ENCODE data around the gene CHSY1. TPM values are rescaled to one million over a fixed set of nuclear protein-coding genes. Genes with fewer than 3 reads are reported as not detected.

CHSY1 gene
- total and polyA plus RNA-seq, 2 of the 13 experiments (the other 11 are each of a cell fraction or from before 2014, with no cell fraction given) = 13.3 to 13.7 TPM

DNA sequence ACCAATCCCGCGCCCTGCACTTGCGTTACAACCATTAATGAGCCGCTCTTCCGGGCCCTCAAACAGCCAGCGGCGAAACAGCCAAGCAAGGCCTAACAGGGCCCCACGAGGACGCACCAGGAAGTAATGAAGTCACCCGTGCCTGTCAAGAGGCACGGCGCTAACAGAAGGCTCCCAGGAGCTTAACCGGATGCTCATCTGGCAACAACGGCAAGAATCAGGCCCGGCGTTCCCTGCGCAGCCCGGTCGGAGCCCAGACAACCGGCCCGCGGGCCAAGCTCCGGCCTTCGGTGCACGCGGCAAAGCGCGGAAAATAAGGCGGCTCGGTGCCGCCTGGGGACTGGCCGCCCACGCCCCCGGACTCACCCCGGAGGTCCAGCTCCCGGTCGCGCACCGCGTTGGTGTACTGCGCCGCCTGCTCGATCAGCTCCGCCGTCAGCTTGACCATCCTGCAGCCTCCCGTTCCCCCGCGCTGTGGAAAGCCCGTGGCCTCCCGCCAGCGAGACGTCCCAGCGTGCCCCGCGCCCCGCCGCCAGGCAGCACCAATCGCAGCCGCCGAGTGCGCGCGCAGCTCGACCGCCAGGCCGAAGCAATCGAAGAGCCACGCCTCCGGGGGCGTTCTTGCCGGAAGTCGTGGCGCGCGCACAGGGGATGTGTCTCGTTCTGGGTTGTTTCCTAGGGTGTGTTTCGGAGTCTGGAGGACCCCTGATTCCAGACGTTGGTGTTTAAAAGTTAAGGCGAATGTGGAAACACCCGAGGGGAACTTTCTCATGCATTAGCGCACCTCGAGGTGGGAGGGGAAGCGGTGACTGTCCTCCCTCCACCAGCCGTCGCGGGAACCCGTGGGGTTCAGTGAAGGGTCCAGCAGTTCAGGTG lies 43.1 kb upstream of the CHSY1 start, which contains the start of gene SNRPA1 (continued):
- peak; percentile 80; the same call in 1 of the 2 replicates for TF ChIP-seq RARG (CRISPR knock-in tag; IDR thresholded peaks at IDR 0.05; ENCODE audit: low read depth)
- TF ChIP-seq SMAD9 (CRISPR knock-in tag; IDR thresholded peaks at IDR 0.05) = no peak
- no peak for TF ChIP-seq SYNCRIP (IDR thresholded peaks at IDR 0.05; ENCODE audit: insufficient read depth, low read depth, low read length)
- TF ChIP-seq MAX (IDR thresholded peaks at IDR 0.05) = peak; percentile 91
- TF ChIP-seq ATF7-NPFF (CRISPR knock-in tag; IDR thresholded peaks at IDR 0.05; ENCODE audit: low read depth) = peak; percentile 84
- peak; percentile 92 for TF ChIP-seq SALL1 (CRISPR knock-in tag; IDR thresholded peaks at IDR 0.05)
- 0 out of 2 replicates have a peak, but pooled peaks have one; percentile 55 for TF ChIP-seq SNAI1 (CRISPR knock-in tag; IDR thresholded peaks at IDR 0.05; ENCODE audit: borderline replicate concordance)
- TF ChIP-seq KMT2B (CRISPR knock-in tag; IDR thresholded peaks at IDR 0.05) = peak; percentile 99
- peak; percentile 50 for TF ChIP-seq ISL2 (CRISPR knock-in tag; IDR thresholded peaks at IDR 0.05)
- TF ChIP-seq, protein P1, sequence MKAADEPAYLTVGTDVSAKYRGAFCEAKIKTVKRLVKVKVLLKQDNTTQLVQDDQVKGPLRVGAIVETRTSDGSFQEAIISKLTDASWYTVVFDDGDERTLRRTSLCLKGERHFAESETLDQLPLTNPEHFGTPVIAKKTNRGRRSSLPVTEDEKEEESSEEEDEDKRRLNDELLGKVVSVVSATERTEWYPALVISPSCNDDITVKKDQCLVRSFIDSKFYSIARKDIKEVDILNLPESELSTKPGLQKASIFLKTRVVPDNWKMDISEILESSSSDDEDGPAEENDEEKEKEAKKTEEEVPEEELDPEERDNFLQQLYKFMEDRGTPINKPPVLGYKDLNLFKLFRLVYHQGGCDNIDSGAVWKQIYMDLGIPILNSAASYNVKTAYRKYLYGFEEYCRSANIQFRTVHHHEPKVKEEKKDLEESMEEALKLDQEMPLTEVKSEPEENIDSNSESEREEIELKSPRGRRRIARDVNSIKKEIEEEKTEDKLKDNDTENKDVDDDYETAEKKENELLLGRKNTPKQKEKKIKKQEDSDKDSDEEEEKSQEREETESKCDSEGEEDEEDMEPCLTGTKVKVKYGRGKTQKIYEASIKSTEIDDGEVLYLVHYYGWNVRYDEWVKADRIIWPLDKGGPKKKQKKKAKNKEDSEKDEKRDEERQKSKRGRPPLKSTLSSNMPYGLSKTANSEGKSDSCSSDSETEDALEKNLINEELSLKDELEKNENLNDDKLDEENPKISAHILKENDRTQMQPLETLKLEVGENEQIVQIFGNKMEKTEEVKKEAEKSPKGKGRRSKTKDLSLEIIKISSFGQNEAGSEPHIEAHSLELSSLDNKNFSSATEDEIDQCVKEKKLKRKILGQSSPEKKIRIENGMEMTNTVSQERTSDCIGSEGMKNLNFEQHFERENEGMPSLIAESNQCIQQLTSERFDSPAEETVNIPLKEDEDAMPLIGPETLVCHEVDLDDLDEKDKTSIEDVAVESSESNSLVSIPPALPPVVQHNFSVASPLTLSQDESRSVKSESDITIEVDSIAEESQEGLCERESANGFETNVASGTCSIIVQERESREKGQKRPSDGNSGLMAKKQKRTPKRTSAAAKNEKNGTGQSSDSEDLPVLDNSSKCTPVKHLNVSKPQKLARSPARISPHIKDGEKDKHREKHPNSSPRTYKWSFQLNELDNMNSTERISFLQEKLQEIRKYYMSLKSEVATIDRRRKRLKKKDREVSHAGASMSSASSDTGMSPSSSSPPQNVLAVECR (CRISPR knock-in tag; IDR thresholded peaks at IDR 0.05; ENCODE audit: borderline replicate concordance) = peak; percentile 100
- peak; percentile 72; the same call in 1 of the 2 replicates for TF ChIP-seq SMAD1 (CRISPR knock-in tag; IDR thresholded peaks at IDR 0.05; ENCODE audit: borderline replicate concordance, low read depth)
- no peak for TF ChIP-seq XBP1 (CRISPR knock-in tag; IDR thresholded peaks at IDR 0.05)
- TF ChIP-seq, protein P2, sequence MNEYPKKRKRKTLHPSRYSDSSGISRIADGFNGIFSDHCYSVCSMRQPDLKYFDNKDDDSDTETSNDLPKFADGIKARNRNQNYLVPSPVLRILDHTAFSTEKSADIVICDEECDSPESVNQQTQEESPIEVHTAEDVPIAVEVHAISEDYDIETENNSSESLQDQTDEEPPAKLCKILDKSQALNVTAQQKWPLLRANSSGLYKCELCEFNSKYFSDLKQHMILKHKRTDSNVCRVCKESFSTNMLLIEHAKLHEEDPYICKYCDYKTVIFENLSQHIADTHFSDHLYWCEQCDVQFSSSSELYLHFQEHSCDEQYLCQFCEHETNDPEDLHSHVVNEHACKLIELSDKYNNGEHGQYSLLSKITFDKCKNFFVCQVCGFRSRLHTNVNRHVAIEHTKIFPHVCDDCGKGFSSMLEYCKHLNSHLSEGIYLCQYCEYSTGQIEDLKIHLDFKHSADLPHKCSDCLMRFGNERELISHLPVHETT (CRISPR knock-in tag; conservative IDR thresholded peaks at IDR 0.05) = peak; percentile 96
- TF ChIP-seq U2AF2 (IDR thresholded peaks at IDR 0.05; ENCODE audit: low read depth, low read length) = no peak
- TF ChIP-seq DZIP1 (CRISPR knock-in tag; IDR thresholded peaks at IDR 0.05) = peak; percentile 92
- TF ChIP-seq ZNF747 (CRISPR knock-in tag; IDR thresholded peaks at IDR 0.05; ENCODE audit: borderline replicate concordance) = peak; percentile 76; the same call in 1 of the 2 replicates
- TF ChIP-seq MTA3 (CRISPR knock-in tag; IDR thresholded peaks at IDR 0.05) = no peak
- TF ChIP-seq THRA (CRISPR knock-in tag; IDR thresholded peaks at IDR 0.05; ENCODE audit: borderline replicate concordance) = peak; percentile 63; the same call in 1 of the 2 replicates

Measured in HepG2 (cell line).